Myocyte (in vitro differentiated cells): ENCODE measurements around the gene CYP19A1. TPM values are rescaled to one million over a fixed set of nuclear protein-coding genes. Genes with fewer than 3 reads are reported as not detected.

ENCODE experiments used
- DNase-seq: peaks from one replicate; pipeline ENCODE4 v3.0.0-alpha.2; 2012; ENCODE audit warnings: low read depth
- polyA plus RNA-seq: library from polyadenylated mRNA; unstranded; fragments of >200 nt; gene quantifications from one replicate; pipeline ENCODE4 v1.2.1, GENCODE V29; 2012; ENCODE audit warnings: missing spikeins
- total RNA-seq: library from RNA; depleted of rRNA; stranded (reverse); fragments of >200 nt; gene quantifications from 2 replicates; pipeline ENCODE4 v1.2.3, GENCODE V29; 2014

The CYP19A1 gene
- 1.3 and 5.8 TPM in 2 replicates for total RNA-seq
- polyA plus RNA-seq: 0.26 TPM

DNA sequence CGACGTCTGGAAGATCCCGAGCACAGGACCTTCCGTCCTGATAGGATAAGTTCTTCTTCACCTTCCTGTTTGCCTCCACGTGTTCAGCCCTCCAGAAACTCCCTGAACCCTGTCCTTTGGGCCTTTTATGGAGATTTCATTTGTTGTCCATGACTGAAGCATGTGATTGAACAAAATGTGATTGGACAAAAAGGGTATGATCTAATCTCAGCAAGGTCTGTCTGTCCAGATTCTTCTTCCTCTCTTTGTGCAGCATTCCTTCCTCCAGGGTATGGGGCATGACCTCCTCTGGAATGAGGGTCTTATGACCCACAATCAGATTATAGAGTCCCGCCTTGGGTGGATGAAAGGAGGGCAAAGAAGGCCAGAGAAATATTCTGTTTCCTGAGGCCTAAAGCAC lies at the start of gene CYP19A1:
TSS of gene CYP19A1 (minus strand) at position 101 of the 400 bp plus-strand sequence. CDS start 95,684 bp downstream, outside the sequence.
- DNase-seq: no peak

DNA sequence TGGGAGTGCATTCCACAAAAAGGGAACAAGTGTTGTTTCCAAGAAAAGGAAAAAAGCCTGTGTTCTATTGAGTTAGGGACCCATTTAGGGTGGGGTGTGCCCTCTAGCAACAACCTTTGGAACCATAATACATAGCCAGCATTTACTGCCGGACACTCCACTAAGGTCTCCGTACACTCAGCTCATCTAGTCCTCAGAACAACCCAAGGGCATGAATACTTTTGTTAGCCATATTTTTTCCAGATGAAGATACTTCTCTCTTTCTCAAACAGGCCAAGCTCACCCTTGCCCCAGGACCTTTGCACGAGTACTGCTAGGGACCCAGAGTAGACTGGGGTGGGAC lies 49.3 kb upstream of the CYP19A1 start:
- DNase-seq: no peak

DNA sequence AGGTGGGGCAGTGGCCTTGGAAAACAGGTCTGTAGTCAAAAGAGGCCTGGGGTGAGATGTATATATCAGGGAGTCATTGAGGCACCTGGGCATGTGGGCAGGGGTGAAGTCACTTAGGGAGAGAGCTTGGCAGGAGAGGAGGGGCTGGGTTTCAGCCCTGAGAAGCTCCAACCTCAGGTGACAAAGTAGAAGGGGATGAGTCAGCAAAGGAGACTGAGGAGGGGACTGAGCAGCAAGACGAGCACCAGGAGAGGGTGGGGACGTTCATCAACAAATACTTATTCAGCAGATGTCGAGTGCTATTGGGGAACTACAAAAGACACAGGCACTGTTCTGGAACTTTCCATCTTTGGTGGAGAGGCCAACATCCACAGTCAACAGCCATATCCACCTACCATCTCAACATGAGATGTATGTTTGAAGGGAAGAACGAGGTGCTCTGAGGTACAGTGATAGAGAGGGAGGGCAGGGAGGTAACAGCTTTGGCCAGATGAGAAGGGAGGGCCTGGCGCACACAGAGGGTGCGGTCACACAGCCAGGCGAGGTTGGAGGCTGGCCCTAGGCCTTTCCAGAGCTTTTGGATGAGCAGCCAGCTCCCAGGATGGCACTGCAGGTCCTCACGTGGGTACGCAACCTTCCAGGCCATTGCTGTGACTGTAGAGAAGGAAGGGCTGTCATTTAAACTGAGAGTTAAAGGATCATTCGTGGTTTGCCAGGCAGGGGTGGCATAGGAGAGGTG lies 48.7 kb upstream of the CYP19A1 start:
- DNase-seq: no peak

DNA sequence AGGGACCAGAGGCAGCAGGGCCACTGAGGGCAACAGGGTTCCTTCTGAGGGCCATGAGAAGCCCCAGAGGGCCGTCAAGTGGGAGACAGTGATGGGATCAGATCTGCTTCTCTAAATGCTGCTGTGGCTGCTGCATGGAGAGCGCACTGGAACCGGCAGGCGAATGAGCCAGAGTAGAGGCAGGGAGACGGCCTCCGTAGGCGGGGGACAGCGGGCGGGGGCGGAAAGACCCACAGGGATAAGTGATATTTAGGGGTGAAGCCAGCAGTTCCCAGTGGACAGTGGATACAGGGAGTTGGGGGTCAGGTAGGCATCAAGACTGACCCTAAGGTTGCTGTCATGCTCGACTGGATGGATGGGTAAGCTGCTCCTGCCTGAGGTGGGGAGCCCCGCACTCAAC lies 48.1 kb upstream of the CYP19A1 start:
- no peak for DNase-seq

DNA sequence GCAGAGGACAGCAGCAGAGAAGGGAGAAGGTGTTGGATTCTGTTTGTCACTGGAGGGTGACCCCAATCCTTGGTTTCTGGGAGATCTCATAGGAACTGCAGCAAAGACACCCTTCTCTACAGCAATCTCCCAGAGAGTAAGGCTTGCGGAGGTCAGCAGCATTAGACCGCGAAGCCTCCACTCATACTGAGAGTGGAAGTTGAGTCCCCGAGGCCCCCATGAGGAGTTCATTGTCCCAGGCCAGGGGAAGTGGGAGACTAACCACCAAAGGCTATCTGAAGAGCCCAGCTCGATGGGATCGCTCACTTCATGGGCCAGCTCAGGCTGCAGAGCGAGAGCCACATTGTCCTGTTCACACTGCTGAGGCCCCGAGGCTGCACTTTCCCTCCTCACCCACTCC lies 47.6 kb upstream of the CYP19A1 start:
- DNase-seq: no peak

DNA sequence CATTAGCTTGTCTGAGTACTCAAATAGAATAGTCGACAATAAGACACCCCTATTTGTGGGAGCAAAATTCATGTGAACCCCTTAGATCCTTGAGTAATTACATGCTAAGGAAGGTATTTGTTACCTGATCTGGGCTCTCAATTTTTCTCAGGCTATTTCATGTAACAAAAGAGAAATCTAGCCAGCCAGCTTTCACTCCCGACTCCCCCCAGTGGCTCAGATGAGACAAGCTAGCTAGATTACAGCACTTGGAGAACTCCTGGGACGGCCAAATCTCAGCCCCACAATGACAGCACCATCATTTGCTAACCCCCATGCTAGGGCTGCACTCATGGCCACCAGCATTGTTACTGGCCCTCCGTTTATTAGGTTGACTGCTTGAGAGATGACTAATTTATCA lies 44.4 kb upstream of the CYP19A1 start:
- DNase-seq: peak; percentile 69

DNA sequence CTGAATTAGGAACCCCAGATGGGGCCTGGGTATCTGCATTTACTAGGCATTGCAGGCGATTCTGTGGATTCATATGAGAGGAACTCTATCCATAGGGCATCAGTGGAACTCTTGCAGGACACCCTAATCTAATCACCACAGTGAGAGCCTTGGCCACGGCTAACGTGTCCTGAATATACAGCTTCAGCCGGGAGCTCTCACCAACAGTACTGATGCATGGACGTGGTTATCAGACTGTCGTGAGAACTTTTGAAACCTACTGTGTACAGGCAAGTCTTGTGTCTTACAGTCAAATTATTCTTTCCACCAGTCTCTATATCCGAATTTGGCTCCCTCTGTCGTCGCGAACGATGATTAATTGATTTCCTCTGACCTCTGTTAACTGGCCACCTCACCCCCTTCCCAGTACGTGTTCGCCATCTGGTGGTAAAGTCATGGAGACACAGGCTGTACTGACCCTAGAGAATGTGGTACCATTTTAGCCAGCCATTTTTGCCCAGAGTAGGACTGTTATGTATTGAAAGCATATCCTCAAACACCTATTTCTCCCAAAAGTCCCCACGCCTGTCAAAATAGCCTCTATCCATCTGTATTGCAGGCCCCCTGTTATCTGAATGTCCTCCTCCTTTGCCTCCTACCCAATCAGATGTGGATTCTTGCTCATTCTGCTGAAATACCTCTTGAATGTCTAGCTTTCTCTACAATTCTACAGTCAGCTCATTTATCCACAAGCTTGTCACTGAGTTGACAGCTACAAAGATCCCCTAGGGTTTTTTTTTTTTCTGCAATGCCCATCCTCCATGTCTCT lies 42.8 kb upstream of the CYP19A1 start:
- peak; percentile 83 for DNase-seq

DNA sequence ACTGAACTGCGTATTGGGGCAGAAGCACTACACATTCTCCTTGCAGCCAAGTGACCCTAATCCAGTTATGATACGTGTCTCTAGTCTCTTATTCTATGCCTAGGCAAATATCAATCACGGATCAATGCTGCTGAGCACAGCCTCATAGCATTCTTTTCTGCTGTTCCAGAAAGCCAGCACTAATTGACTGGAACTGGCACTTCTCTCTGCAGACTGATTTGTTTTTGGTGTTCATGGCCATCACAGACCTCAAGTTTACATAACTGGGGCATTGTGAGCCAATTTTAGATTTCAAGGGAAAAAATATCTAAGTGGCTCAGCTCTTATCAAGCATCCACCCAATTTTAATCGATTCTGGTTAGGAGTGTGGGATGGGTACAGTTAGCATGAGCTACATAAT lies 41.0 kb upstream of the CYP19A1 start:
- no peak for DNase-seq

DNA sequence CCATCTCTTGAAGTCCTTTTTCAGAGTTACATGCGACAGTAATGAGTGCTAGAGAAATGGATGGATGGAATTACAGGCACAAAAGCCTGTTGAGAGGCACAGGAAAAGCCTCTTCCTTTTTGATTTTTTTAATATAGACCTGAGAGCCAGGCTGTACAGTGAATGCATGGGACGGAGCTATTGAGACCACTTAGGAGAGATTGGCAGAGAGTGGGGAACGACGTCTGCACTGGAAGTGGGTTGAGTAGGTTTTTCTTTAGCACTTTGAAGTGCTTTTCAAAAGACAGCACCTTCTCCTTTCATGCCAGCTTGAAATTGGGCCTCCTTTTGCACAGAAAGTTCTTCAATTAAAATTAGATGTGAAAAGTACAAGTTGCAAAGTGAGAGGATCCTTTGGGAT lies 40.0 kb upstream of the CYP19A1 start:
- no peak for DNase-seq

DNA sequence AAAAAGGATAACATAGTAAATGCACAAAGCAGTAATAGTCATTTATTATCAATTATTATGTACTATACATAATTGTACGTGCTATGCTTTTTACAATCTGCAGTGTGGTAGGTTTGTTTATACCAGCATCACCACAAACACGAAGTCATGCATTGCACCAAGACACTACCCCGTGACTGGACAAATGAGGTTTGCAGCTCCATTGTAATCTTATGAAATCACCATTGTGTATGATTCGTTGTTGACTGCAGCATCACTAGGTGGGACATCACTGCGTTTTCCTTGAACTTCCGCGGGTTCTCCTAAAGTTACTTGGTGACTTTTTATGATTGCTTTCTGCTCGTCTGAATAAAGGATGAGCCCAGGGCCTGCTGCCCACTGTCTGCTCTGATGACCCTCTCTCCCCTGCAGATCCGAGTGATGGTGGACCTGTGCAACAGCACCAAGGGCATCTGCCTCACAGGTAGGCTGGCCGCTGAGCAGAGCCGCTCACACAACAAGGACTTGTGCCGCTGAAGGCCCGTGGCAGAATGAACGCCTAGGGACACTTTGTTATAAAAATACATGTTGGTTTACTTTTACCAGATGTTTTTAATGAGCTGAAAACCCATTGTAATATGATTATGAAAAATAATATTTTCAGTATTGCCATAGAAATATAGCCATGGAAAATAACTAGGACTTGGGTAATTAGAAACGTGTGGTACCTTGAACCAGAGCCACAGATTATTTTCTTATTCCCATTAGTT lies 38.8 kb upstream of the CYP19A1 start:
- peak; percentile 22 for DNase-seq

DNA sequence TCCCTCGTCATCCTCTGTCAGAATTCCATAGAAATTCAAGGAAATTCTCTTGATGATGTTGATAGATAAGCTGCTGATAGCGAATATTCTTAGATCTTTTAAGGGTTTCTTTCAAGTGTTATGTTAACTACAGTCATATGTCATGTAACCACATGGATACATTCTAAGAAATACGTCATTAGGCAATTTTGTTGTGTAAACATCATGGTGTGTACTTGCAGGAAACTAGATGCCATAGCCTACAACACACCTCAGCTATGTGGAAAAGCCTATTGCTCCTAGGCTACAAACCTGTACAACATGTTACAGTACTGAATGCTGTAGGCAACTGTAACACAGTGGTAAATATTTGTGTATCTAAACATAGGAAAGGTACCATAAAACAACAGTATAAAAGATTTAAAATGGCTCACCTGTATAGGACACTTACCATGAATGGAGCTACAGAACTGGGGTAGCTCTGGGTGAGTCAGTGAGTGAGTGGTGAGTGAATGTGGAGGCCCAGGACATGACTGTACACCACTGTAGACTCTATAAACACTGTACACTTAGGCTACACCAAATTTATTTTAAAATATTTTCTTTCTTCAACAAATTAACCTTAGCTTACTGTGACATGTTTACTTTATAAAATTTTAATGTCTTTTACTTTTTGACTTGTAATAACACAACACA lies 37.7 kb upstream of the CYP19A1 start:
- DNase-seq: no peak

DNA sequence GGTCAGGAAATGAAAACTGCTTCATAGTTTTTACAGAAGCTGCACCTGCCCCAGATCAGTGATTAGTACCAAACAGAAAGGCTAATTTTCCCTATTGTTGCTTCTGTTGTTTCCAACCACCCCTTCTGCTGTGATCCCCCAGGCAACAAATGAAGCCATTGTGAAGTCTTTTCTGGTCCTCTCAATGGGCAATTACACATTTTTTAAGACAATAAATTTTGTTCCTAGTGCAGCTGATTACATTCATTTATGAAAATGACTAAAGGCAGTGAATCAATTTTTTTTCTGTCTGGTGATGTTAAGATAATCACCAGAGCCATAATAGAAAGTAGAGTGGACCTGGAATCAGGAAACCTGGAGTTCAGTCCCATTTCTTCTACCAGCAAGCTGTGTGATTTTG lies 35.7 kb upstream of the CYP19A1 start:
- no peak for DNase-seq

DNA sequence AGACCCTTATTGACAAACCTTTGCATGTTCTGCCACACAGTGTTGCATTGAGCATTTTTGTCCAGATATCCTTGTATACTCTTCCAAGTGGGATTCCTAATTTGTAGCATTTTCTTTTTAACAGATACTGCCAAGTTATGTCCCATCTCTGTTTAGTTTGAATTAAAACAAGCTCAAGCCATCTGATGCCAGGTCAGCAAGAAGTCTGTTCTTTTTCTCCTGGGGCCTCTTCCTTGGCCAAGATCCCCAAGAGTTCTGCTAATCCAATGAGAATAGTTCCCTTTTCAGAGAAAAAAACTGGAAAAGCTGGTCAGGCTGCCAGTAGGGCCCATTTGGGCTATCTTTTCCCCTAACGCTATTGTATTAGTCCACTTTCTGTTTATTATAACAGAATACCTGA lies 32.9 kb upstream of the CYP19A1 start:
- DNase-seq: no peak

DNA sequence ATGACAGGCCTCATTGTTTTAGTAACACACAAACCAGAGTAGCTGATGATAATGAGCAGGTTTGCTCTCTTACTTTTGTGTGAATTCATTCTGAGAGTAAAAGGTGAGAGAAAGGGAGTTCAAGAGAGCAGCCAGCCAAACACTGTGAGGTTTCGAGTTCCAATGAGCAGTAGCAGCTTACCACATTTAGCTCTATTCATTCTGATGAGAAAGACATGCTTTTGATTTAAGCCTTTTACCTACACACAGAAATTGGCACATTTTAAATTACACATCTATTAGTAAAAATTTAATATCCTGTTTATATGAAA lies 31.0 kb upstream of the CYP19A1 start:
- no peak for DNase-seq

DNA sequence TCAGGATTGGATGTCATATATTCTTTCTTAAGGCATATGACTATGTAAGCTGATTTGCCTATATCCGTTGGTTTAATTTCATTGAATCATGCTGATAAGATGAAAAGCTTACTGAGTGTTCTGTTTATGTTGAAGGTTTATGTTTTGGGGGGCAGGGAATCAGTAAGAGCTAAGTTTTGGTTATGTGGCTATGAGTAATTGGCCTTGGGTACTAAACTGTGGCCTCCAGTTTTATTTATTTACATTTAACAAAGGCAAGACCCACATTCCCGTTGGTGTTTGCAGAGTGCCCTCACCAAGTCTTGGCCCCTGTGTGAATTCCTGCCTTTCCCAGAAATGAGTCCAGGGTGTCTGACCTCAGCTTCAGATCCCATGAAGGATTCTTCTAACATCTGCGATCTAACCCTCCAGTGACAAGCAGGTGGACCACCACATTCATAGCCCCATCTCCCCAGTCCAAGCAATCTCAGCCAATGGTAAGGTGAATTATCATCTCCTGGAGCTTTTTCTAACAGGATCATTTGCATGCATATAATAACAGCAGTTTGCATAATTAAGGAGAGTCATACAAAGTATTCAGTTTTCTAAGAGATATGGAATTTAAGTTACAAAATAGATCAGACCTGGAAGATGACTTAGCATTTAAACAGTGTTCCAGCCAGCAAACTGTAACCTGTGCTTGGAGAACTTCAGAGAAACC lies 30.5 kb upstream of the CYP19A1 start:
- no peak for DNase-seq

DNA sequence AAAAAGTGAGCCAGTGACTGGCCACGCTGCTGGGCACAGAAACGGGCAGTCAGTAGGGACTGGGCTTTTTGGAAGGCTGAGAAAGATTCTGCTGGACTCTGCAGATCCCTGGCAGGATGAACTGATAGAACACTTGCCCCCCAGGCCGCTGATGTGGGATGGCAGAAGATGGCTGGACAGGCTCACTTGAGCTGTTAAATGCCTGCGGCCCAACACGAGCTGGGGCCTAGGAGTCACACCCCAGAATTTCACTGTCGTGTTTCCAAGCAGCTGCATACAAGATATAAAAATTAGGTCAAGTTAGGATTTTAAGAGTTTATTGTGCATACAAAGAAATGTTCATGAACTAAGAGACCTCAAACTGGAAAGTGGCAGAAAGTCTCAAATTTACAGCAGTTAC lies 29.9 kb upstream of the CYP19A1 start:
- no peak for DNase-seq

DNA sequence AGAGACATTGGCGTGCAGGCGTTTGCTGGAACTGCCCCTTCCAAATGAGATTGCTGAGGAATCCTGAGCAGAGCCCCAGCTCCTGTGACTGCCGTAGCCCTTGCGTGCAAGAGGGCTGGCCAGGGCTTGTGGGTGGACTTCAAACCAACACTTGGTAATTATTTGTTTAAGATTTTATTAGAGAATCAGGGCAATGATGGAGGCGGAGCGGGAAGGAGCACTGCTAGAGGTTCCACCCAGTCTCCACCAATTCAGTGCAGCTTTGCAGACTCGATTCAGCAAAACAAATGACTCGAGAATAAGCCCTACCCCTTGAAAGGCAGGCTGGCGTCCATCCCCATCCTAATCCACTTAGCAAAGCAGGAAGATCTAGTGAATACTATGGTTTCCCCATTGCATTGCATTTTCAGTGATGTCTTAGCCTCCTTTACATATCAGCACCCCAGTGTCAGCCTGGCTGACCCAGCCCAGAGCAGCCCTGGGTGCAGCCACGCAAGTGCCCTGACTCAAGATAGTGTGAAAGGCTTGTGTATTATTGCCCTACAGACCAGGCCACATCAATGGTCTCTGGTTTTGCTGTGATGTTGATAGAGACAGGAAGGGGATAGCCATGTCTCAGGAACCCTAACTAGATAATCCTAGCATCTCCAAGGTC lies 29.1 kb upstream of the CYP19A1 start:
- DNase-seq: no peak

DNA sequence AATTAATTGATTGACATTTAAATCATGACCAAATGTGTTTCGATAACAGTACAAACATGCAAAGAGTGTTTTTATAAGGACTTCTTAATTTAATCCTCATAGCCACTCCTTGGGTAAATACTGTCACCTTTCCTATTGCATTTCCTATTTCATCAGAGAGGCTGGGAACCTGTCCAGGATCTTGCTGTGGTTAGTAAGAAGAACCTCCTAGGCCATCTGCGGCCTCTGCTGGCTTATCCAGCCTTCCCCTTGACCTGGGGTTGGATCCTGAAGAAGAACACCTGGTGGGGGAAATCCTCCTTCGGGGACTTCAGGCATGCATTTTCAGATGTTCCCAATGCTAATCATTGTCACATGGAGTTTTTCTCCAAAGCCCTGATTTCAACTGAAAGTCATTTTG lies 28.5 kb upstream of the CYP19A1 start:
- DNase-seq: no peak

DNA sequence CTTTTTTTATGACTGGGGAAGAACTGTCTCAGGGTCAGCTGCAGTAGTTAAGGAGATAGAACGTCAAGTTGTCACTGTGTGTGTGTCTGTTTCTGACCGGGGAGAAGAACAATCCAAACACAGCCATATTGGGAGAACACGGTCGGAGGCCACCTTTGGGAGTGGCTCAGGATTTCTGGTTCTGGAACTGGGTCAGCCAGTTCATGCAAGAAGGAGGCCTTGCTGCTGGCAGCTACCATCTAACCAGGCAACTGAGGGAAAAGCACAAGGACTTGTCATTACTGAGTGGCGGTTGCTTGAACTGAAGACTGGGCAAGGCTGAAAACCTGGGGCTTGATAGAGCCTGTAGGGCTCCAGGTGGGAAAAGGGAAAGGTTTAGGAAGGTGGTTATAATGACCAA lies 27.7 kb upstream of the CYP19A1 start:
- no peak for DNase-seq

DNA sequence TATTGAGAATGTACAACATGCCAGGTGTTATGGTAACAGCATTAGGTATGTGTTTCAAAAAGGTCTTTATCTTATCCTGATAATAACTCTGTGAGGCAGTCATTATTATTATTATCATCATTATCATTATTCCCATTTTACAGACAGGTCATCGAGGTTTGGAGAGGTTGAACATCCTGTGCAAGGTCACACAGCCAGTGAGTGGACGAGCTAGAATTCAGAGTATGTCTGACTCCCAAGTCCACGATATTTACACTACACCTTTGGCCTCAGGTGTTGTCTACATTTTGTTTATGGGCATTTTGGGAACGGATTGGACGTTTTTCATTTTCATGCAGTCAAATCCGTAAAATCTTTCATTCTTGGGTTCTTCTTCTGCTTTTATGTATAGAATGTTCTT lies 27.0 kb upstream of the CYP19A1 start:
- DNase-seq: no peak

DNA sequence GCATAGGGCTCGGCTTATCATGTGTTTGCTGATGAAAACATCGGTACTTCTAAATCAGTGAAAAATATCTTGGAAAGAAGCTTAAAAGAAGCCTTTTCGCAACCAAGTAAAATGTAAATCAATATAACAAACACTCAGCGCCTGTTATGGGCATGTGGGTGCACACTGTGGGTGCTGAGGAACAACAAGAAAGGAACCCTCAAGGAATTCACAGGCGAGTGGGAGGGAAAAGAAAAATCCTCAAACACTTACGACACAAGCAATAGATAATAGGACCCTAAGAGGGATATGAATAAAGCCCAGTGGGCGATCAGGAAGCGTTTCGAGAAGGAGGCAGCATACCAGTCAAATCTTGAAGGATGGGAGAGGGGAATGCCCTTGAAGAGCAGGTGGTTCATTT lies 25.0 kb upstream of the CYP19A1 start:
- DNase-seq: no peak
